ENCODE data around the gene EIF4B.

- TF ChIP-seq EZH2 (IDR thresholded peaks at IDR 0.05; ENCODE audit: insufficient read depth, poor library complexity, severe bottlenecking) (no peak), EZH2phosphoT487 (IDR thresholded peaks at IDR 0.05; ENCODE audit: insufficient read depth, low read depth) (no peak)
Observed at GRCh38 chr12:53050426-53051057, 44.3 kb downstream of the EIF4B start.
